C4-2B (cell line): Measurements from ENCODE around the gene CENPN.
A peak's percentile ranks its signal among the peaks of the same experiment; 100 is the strongest.

ENCODE experiments used
- H3K27ac ChIP-seq: fragments of 450-650 bp; 2 replicates; pipeline ENCODE4 v1.5.1; 2017
- ZFX ChIP-seq: fragments of 450-650 bp; IDR thresholded peaks from 2 replicates; pipeline ENCODE4 v1.6.1; 2017
- TF ChIP-seq, protein P1 (sequence below): fragments of 450-650 bp; conservative IDR thresholded peaks from 2 replicates; pipeline ENCODE4 v1.5.1; 2017; ENCODE audit warnings: mild to moderate bottlenecking

The CENPN gene, protein sequence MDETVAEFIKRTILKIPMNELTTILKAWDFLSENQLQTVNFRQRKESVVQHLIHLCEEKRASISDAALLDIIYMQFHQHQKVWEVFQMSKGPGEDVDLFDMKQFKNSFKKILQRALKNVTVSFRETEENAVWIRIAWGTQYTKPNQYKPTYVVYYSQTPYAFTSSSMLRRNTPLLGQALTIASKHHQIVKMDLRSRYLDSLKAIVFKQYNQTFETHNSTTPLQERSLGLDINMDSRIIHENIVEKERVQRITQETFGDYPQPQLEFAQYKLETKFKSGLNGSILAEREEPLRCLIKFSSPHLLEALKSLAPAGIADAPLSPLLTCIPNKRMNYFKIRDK

DNA sequence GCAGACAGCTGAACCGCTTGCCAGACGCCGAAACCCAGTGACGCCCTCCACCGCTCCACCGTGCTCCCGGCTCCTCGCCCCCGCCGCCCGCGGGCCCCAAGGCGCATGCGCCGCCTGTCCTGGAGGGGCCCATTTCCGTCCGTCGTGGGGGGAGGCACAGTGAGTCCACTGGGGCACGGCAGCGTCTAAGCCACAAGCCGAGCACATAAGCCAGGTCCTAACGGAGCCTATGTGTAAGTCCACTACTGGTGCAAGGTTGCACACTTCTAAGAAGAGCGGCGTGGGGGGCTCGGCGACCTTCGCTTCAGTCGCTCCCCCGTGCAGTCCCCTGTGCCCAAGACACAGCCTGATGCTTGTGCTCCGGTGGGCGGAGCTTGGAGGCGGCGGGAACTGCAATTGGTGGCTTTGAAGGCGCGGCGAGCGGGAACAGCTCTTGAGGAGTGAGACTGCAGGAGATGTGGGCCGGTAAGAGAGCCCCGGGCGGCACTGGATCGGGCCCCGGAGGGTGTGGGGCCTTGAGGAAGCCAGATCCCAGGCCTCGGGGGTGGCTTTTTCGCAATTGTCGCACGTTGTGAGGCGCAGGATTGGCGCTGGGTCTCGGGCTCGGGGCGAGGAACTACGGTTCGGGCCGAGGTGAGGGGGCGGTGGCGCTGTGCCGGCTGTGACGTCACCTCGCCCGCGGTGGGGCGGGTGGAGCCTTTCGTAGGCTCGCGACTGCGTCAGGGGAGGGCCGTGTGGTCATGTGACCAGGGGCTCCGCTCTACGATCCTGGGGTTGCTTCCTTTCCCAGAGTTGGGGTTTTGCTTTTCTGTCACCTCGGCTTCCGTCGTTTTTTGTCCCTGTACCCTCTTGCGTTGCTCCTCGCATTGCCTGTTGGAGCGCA, at the start of gene CENPN, which contains the start of gene CMC2:
TSS of gene CENPN (plus strand) at position 402 of the 883 bp plus-strand sequence. CDS start 4,726 bp downstream, outside the sequence.
TSS of gene CMC2 (minus strand) at position 73 of the 883 bp plus-strand sequence. CDS start 9,491 bp downstream, outside the sequence.
- TF ChIP-seq, protein P1, sequence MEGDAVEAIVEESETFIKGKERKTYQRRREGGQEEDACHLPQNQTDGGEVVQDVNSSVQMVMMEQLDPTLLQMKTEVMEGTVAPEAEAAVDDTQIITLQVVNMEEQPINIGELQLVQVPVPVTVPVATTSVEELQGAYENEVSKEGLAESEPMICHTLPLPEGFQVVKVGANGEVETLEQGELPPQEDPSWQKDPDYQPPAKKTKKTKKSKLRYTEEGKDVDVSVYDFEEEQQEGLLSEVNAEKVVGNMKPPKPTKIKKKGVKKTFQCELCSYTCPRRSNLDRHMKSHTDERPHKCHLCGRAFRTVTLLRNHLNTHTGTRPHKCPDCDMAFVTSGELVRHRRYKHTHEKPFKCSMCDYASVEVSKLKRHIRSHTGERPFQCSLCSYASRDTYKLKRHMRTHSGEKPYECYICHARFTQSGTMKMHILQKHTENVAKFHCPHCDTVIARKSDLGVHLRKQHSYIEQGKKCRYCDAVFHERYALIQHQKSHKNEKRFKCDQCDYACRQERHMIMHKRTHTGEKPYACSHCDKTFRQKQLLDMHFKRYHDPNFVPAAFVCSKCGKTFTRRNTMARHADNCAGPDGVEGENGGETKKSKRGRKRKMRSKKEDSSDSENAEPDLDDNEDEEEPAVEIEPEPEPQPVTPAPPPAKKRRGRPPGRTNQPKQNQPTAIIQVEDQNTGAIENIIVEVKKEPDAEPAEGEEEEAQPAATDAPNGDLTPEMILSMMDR = no peak
- no peak for TF ChIP-seq ZFX
- peak within 1 kb of the TSS; percentile 99 for H3K27ac ChIP-seq

DNA sequence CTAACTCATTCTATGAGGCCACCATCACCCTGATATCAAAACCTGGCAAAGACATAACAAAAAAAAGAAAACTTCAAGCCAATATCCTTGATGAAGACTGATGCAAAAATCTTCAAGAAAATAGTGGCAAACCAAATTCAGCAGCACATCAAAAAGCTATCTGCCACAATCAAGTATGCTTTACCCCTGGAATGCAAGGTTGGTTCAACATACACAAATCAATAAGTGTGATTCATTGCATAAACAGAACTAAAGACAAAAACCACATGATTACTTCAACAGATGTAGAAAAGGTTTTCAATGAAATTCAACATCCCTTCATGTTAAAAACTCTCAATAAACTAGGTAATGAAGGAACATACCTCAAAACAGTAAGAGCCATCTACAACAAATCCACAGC, 48.7 kb upstream of the CENPN start:
- H3K27ac ChIP-seq = no peak overlapping the region
- TF ChIP-seq, protein P1 = no peak
- TF ChIP-seq ZFX = no peak

DNA sequence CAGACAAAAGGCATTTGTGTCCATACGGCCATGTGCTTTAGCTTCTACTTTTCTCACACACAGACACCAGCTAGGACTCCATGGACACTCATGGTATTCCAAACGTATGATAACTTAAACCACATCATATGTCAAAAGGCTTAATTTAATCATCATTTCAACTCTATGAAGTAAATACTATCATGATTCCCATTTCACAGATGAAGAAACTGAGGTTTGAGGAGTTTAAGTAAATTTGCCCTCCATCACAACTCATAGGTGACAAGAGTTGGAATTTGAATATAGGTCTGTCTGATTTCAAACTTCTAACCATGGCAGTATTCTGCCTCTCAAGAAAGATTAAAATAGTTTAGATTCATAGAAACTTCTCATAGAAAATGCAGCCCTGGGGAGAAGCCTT, 44.1 kb upstream of the CENPN start:
- no peak for TF ChIP-seq ZFX
- TF ChIP-seq, protein P1 = no peak
- no peak overlapping the region for H3K27ac ChIP-seq

DNA sequence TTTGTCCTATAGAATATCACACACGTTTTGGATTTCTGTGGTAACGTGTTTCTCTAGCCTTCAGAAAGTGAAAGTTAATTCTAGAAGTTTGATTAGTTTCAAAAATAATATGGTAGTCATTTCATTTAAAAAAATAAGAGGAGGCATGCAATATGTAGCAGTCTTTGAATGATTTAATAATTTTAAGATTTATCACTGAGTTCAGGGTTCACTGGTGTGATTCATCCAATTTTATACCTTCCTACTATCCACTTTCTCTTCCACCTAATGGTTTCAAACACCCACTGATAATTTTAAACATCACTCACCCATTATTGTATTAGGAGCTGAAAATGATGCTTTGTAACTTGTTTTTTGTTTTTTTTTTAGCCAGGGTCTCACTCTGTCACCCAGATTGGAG, 42.7 kb upstream of the CENPN start:
- TF ChIP-seq ZFX = no peak
- TF ChIP-seq, protein P1 = no peak
- H3K27ac ChIP-seq = no peak overlapping the region

DNA sequence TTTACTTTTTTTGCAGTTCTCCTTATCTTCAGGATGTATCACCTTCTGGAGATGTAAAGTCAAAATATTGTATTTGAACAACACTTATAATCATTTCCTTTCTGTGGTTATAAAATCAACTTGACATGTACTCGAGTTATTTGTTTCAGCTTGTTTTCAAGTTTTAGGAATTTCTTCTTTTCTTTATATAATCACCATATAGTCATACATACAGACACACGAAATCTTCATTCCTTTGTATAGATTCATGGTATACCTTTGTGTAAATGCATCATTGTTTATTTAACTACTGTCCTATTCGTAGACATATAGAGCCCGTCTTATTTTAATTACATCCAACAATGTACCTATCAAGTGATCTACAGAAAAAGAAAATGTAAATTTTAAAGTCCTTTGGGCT, 40.4 kb upstream of the CENPN start:
- H3K27ac ChIP-seq = no peak overlapping the region
- TF ChIP-seq ZFX = no peak
- TF ChIP-seq, protein P1 = no peak

DNA sequence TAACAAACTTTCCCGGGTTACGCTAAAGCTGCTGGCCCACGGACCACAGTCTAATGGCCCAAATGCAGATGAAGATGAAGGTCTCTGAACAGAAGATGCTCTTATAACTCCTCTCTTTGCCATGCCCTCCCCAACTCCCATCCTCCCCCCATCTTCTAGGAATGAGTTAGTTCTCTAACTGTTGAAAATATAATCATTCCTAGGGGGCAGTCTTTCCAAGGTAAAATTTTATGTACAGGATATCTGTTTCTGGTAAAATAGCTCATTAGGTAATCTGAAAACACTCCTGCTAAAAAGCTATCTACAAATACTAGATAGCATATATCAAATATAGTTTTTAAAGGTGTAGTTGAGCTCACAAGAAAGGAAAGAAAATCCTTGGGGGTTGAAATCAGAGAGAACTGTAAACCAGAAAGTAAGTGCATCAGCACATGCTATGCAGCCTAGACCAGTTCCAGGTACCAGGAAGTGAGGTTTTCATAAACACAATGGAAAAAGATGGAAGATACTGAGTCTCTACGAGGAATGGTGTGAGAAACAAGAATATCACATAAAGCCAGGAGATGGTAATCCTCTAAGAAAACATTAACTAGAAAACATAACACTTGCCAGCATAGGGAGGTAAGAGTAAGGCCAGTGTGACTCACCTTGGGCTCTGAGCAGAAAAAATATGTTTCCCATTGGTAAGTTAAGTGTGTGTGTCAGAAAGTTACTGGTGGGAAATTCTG, 38.5 kb upstream of the CENPN start:
- TF ChIP-seq, protein P1 = no peak
- TF ChIP-seq ZFX = no peak
- no peak overlapping the region for H3K27ac ChIP-seq
